Left forelimb (tissue), 1 donor: ENCODE data around the gene TMEM117.
"Not testable (repeated sequence)": the region's sequence is repeated elsewhere in the genome, so short reads cannot be mapped to it uniquely, and the experiment has no call there.

ENCODE experiments used
- DNase-seq: peaks from one replicate; pipeline ENCODE4 v3.0.0-alpha.2; 2018; ENCODE audit warnings: low spot score

Gene TMEM117

DNA sequence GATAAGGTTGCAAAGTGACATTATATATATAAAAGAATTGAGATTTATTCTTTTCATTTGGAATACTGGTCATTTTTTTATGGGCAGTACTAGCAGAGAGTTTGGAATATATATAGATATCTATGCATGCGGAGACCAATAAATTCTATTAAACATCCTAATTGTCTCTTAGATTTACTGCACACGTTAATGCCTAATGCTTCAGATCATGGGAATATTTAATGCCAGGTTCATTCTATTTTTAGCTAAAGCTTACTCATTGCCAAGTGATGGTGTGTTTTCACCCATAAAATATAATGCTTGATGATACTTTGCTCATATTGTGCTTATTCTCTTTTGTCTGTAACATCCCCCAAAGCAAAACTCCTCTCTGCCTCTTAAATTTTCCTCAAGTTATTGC is 264.4 kb downstream of the TMEM117 start:
- no peak for DNase-seq

DNA sequence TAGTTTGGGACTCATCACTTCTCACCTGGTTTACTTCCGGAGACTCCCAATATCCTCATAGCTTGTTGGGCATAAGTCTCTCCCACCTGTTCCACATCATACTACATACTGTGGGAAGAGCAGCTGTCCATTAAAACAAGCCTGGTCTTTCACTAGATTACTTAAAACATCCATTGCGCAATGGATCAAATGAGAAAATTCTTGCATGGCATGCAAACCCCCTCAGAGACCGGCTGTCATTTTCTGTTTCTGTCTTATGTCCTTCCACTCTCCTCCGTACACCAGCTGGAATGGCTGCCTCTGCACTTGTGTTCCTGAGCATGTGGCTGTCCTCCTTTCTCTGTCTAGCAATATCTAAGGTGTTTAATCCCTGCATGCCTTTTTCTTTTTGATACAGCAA is 265.6 kb downstream of the TMEM117 start:
- no peak for DNase-seq

DNA sequence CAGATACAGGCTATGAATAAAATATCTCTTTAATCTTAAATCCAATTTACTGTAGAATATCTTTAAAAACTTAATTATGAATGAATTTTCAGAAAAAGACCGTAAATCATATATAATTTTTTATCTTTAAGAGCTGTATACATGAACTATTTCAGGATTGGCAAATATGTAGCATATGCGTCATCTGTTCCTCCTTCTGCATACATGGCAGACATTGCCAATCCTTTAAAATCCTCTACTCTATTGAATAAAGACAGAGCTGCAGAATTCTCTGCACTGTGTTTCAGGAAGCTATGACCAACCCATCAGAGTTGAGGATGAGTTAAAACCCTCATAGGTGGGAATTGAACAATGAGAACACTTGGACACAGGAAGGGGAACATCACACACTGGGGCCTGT is 279.0 kb downstream of the TMEM117 start:
- DNase-seq: no peak

GRCh38 chr12:44117337-44117736 is 281.5 kb downstream of the TMEM117 start:
- DNase-seq: no peak

DNA sequence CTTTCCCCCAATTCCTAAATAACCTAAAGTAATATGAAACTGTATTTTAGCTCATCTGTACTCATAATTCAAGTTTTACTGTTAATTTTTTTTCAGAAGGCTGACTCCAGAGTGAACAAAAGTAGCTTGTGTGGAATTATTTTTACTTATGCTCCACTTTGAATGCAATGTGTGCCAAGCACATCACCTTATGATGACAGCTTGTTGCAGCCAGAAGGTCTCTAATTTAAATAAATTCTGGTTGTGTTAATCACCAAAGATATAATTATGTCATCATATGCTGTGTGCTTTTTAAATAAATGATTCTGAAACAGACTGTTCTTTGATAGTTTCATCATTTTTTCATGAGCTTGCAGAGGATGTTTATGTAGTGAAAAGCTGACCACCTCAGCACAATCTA is 283.1 kb downstream of the TMEM117 start:
- DNase-seq: no peak

DNA sequence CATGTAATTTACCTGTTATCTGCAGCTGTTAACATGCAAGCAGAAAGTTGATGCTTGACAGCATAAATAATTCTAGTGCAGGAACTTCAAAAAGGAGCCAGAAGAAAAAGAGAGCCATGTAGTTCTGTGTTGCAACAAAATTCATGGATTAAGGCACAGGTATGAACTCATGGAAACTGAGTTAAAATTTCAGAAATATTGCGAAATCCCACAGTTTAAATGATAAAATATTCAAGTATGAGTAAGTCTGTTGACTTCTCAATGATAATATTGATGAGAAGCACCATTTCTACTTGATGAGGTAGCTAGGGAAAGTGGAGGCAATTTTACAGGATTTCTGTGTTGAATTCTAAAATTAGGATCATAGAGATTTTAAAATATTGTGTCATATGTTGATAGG is 290.9 kb downstream of the TMEM117 start:
- DNase-seq: no peak

GRCh38 chr12:44127966-44128710 is 292.3 kb downstream of the TMEM117 start:
- no peak for DNase-seq

GRCh38 chr12:44143175-44143574 is 307.3 kb downstream of the TMEM117 start:
- no peak for DNase-seq

GRCh38 chr12:44148936-44149335 is 313.1 kb downstream of the TMEM117 start:
- no peak for DNase-seq

- no peak for DNase-seq
Measured at GRCh38 chr12:44154128-44154527, 318.2 kb downstream of the TMEM117 start.

- no peak for DNase-seq
Measured at GRCh38 chr12:44155358-44155757, 319.5 kb downstream of the TMEM117 start.

DNA sequence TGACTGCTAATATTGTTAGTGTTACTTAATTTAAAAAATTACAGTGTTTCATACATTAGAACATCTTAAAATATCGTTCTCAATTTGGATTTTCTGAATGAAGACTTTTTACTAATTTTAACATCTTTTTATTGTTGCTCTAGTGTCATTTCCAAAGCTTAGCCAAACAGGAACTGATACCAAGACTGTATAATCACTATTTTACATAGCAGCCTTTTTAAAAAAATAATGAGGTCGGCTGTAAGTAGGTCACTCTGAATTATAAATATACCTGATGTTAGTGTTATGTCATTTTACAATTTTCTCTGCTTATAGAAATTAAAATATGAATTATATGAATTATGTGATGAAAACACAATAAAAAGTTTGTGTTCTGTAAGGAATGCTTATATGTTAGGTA is 321.5 kb downstream of the TMEM117 start:
- no peak for DNase-seq

DNA sequence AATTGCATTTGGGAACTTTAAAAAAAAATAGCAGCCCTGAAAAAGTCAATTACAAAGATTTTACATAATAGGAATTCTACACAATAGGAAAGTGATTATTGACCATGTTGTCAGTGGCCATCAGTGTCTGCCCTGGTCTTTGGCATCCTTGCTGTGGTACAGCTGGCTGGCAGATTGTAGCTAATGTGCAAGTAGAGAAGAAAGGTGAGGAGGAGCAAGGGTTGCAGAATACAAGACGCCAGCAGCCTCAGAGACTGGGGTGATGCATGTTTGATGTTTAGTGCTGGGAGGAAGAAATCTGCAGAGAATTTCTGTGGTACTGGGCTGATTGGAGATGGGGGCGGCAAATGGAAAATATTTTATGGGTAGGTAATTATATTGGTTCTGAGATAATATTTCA is 322.9 kb downstream of the TMEM117 start:
- DNase-seq: no peak

DNA sequence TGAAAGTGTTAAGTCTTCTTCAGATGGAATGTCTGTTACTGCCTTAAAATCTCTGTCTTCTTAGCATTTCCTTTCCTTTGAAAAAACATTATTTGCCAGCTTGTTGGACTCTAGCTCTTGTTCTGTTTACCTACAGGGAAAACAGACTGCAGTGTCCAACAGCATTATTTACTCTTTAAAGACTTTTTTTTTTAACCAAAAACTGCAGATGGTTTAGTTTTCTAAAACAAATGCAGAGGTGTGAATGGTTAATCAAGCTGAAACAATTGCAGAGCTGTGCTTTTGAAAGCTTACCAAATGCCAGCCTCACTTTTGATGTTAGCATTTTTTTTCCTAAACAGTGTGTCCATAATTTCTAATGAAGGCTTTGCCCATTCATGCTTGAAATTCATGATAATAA is 323.3 kb downstream of the TMEM117 start:
- DNase-seq: no peak

DNA sequence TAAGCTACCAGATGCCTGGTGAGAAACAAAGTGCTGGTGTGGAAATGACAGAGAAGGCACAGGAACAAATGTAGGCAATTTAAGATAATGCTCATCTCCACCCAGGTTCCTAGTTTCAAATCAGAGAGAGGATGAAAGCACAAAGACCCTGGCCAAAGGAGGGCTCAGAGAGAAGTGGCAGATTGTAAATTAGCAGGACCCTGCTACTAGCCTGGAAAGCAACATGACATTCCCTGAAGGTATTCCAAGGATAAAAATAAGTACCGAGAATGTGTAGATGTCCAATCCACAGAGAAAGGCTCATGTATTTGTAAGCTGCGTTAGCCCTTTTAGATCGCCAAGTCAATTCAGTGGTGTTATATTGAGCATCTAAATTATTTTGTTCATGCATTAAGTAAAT is 324.0 kb downstream of the TMEM117 start:
- DNase-seq: no peak

DNA sequence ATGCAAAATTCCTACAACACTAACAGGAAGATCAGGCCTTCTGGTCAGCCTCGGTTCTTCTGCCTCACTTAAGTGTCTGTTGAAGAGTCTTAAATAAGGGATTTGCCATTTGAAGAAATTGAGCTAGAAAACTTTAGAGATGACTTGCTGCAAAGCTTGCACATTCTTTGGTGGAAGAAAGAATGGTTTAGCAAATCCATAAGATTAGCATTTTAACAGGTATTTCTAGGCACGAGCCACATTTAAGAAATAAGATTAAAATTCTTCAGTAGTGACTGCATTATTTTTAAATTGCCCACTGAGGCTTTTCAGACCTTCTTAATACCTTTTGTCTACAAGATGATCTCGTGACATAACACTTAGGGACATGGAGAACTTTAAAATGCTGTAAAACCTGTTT is 327.1 kb downstream of the TMEM117 start:
- no peak for DNase-seq

DNA sequence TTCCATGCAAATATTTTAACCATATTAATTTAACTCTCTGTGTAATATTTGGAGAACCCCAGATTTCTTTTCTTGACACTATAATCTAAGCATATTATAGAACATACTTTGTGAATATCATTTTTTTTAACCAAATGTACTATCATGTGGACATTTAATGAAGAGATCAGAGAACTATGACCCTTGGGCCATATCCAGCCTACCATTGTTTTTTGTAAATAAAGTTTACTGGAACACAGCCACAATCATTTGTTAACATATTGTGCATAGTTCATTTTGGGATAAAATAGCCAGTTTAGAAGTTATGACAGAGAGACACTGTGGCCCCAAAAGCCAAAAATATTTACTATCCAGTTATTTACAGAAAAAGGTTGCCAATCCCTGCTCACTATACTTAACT is 338.2 kb downstream of the TMEM117 start:
- DNase-seq: no peak

DNA sequence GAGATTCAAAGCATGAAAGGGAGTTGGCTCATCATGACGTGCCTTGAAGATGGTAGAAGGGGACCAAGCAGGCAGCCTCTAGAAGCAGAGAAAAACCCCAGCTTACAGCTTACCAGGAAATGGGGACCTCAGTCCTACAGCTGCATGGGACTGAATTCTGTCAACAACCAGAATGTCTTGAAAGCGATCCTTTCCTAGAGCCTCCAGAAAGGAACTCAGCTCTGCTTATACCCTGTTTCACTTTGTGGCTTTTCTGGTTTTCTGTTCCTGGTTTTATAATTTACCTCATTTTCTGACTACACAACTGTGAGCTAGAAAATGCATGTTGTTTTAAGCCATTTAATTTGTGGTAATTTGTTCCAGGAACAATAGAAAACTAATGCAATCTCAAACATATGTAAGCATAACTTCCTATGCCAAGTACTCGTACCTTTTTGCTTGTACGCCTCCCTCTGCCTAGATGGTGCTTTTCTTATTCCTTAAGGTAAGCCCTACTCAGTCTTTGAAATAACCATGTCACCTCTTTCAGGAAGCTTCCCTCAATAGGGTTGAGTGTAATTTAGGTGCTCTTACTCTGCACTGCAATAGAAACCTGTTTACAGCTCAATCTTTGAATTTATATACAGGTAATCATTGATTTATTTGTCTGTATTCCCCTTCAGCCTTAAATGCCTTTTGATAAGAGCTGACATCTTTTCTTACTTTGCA is 348.8 kb downstream of the TMEM117 start:
- DNase-seq: no peak

GRCh38 chr12:44193281-44193680 is 357.4 kb downstream of the TMEM117 start:
- no peak for DNase-seq

DNA sequence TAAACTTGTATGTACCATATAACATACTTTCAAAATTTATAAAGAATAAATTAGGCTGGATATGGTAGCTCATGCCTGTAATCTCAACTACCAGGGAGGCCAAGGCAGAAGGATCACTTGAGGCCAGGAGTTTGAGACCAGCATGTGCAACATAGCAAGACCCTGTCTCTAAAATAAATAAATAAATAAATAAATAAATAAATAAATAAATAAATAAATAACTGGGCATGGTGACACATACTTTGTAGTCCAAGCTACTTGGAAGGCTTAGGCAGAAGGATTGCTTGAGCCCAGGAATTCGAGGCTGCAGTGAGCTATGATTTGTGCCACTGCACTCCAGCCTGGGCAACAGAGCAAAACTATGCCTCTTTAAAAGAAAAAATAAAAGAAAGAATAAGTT is 359.8 kb downstream of the TMEM117 start:
- DNase-seq: not testable (repeated sequence)

DNA sequence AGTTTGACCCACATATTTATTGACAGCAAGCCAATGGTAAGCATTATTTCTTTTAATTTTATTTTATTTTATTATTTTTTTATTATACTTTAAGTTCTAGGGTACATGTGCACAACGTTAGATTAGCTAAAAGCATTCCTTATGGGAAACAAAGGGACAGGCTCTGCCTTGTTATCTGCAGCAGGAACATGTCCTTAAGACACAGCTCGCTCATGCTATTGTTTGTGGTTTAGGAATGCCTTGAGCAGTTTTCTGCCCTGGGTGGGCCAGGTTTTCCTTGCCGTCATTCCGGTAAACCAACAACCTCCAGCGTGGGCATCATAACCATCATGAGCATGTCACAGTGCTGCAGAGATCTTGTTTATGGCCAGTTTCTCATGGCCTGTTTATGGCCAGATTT is 370.2 kb downstream of the TMEM117 start:
- no peak for DNase-seq

GRCh38 chr12:44217146-44217883 is 381.4 kb downstream of the TMEM117 start:
- DNase-seq: no peak

DNA sequence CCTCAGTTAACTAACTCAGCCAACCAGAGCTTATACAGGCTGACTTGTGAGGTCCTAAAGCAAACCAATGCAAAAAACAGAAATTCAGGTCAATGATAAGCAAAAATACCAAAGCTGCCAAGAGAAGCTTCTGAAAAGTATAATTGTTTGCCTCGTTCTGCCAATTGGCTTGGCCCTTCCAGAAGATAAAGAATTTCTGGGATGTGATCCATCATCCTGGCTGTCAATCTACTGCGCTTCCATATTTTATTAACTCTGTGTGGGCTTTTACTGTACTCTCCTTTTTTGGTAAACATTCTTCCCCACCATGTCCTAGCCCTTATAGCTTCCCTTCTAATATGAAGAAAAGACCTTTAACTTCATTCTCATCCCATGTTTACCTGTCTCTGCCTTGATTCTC is 387.9 kb downstream of the TMEM117 start:
- no peak for DNase-seq
